ENCODE data around the gene GCNT2. TPM values are rescaled to one million over a fixed set of nuclear protein-coding genes. Genes with fewer than 3 reads are reported as not detected.

Gene GCNT2
- total and polyA plus RNA-seq, 2 of the 8 experiments (the other 6 are each of a cell fraction or from before 2014, with no cell fraction given) = 19.3 to 52.5 TPM

DNA sequence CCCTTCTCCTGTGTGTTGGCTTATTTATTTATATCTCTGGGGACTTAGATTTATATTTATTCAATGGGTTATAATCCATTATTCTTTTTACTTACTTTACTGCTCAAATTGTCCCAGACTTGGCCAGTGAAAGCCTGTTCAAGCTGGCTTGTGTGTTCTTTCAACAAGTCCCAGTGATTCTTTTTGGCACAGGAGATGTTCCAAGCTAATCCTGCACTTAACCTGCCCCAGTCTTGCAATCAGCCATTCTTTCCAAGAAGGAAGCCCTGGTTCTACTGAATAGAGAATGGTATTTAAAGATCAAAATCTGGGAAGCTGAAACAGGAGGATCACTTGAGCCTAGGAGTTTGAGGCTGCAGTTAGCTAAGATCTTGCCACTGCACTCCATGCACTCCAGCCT, 26.7 kb downstream of the GCNT2 start (continued):
- TF ChIP-seq CHD1 (IDR thresholded peaks at IDR 0.05; ENCODE audit: low read depth, low read length) (no peak), RAD21 (IDR thresholded peaks at IDR 0.05 in 1 of 2, conservative IDR thresholded peaks at IDR 0.05 in 1 of 2; ENCODE audit: low read depth in 2 of 2, low read length in 2 of 2) (no peak)
